ENCODE data around the gene MRC1.

DNA sequence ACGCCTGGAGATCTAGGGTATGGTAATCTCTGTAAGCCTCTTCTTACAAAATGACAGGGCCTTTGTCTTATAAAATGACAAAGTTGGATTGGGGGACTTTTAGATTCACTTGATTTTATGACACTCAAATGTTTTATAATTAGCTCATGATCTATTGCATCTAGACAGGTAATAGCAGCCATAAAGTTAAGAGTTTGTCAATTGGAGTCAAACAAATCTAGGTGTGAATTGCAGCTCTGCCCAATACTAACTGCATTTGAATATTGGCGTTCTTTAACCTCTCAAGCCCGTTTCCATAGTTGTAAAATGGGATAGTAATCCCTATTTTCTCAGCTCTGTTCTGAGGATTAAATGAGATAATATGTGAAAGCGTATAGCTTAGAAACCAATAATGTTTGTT, 14.1 kb upstream of the MRC1 start:
- TF ChIP-seq EZH2phosphoT487 (IDR thresholded peaks at IDR 0.05; ENCODE audit: insufficient read depth, low read depth) (no peak), EZH2 (IDR thresholded peaks at IDR 0.05; ENCODE audit: insufficient read depth, poor library complexity, severe bottlenecking) (no peak)
